ENCODE measurements around the gene FIGN. TPM values are rescaled to one million over a fixed set of nuclear protein-coding genes. Genes with fewer than 3 reads are reported as not detected.
A peak's percentile ranks its signal among the peaks of the same experiment; 100 is the strongest.

FIGN gene
- total RNA-seq, 1 experiment from 2014 or later: 19.4 TPM

DNA sequence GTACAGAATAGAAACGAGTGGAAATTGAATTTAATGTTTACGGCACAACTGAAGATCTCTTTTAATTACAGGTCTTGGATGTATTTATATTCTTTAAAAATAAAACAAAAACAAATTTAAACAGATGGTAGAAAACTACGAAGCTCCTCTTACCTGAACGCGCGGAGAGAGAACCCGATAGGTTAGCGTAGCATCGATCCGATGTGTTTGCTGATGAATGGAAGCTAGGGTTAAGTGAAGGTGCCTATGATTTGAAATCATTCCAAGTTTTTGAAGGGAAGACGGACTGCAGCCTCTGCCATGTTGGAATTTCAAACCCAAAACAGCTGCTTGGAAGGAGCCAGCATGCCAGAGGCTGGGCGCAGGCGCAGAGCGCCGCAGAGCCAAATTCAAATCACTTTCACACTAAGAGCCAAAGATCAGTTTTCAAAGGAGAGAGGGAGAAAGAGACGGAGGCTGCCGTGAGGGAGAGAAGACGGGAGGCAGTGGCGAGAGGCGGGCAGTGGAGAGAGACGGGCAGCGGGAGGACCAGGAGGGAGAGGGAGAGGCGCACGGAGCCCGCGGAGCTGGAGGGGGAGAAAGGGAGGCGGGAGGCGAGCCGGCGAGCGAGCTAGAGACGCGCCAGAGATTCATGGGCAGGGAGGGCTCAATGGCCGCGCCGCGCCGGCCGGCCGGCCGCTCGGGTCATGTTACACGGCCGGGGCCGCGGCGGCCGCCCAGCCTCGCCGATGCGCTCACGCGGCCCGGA lies at the start of gene FIGN (continued):
- TF ChIP-seq ZNF138 (CRISPR knock-in tag; conservative IDR thresholded peaks at IDR 0.05) (no peak), ZNF416 (CRISPR knock-in tag; IDR thresholded peaks at IDR 0.05) (no peak), IRF2 (CRISPR knock-in tag; IDR thresholded peaks at IDR 0.05; ENCODE audit: borderline replicate concordance, low read depth) (no peak), SP1 (CRISPR knock-in tag; conservative IDR thresholded peaks at IDR 0.05) (peak; percentile 58), TEAD4 (CRISPR knock-in tag; IDR thresholded peaks at IDR 0.05) (no peak), ZNF232 (CRISPR knock-in tag; IDR thresholded peaks at IDR 0.05) (no peak), GABPB1 (CRISPR knock-in tag; IDR thresholded peaks at IDR 0.05) (peak; percentile 50; the same call in 1 of the 2 replicates), ELF4 (CRISPR knock-in tag; IDR thresholded peaks at IDR 0.05; ENCODE audit: low read depth) (no peak), STAT6 (CRISPR knock-in tag; conservative IDR thresholded peaks at IDR 0.05; ENCODE audit: low read depth) (no peak), ATF1 (CRISPR knock-in tag; IDR thresholded peaks at IDR 0.05) (no peak), MXD4 (CRISPR knock-in tag; IDR thresholded peaks at IDR 0.05; ENCODE audit: borderline replicate concordance) (no peak), TEAD1 (CRISPR knock-in tag; IDR thresholded peaks at IDR 0.05) (no peak), MAX (CRISPR knock-in tag; IDR thresholded peaks at IDR 0.05) (no peak), NFE2L1 (CRISPR knock-in tag; IDR thresholded peaks at IDR 0.05) (peak; percentile 84), ZNF121 (CRISPR knock-in tag; IDR thresholded peaks at IDR 0.05) (no peak), TP53 (CRISPR knock-in tag; IDR thresholded peaks at IDR 0.05) (no peak; the same call in 1 of the 2 replicates), NR2C2 (CRISPR knock-in tag; IDR thresholded peaks at IDR 0.05) (no peak), ZBTB21 (CRISPR knock-in tag; IDR thresholded peaks at IDR 0.05; ENCODE audit: borderline replicate concordance) (no peak)
- TF ChIP-seq, protein P1, sequence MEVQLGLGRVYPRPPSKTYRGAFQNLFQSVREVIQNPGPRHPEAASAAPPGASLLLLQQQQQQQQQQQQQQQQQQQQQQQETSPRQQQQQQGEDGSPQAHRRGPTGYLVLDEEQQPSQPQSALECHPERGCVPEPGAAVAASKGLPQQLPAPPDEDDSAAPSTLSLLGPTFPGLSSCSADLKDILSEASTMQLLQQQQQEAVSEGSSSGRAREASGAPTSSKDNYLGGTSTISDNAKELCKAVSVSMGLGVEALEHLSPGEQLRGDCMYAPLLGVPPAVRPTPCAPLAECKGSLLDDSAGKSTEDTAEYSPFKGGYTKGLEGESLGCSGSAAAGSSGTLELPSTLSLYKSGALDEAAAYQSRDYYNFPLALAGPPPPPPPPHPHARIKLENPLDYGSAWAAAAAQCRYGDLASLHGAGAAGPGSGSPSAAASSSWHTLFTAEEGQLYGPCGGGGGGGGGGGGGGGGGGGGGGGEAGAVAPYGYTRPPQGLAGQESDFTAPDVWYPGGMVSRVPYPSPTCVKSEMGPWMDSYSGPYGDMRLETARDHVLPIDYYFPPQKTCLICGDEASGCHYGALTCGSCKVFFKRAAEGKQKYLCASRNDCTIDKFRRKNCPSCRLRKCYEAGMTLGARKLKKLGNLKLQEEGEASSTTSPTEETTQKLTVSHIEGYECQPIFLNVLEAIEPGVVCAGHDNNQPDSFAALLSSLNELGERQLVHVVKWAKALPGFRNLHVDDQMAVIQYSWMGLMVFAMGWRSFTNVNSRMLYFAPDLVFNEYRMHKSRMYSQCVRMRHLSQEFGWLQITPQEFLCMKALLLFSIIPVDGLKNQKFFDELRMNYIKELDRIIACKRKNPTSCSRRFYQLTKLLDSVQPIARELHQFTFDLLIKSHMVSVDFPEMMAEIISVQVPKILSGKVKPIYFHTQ (CRISPR knock-in tag; IDR thresholded peaks at IDR 0.05): peak; percentile 75; the same call in 1 of the 2 replicates
- TF ChIP-seq, protein P2, sequence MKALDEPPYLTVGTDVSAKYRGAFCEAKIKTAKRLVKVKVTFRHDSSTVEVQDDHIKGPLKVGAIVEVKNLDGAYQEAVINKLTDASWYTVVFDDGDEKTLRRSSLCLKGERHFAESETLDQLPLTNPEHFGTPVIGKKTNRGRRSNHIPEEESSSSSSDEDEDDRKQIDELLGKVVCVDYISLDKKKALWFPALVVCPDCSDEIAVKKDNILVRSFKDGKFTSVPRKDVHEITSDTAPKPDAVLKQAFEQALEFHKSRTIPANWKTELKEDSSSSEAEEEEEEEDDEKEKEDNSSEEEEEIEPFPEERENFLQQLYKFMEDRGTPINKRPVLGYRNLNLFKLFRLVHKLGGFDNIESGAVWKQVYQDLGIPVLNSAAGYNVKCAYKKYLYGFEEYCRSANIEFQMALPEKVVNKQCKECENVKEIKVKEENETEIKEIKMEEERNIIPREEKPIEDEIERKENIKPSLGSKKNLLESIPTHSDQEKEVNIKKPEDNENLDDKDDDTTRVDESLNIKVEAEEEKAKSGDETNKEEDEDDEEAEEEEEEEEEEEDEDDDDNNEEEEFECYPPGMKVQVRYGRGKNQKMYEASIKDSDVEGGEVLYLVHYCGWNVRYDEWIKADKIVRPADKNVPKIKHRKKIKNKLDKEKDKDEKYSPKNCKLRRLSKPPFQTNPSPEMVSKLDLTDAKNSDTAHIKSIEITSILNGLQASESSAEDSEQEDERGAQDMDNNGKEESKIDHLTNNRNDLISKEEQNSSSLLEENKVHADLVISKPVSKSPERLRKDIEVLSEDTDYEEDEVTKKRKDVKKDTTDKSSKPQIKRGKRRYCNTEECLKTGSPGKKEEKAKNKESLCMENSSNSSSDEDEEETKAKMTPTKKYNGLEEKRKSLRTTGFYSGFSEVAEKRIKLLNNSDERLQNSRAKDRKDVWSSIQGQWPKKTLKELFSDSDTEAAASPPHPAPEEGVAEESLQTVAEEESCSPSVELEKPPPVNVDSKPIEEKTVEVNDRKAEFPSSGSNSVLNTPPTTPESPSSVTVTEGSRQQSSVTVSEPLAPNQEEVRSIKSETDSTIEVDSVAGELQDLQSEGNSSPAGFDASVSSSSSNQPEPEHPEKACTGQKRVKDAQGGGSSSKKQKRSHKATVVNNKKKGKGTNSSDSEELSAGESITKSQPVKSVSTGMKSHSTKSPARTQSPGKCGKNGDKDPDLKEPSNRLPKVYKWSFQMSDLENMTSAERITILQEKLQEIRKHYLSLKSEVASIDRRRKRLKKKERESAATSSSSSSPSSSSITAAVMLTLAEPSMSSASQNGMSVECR (CRISPR knock-in tag; IDR thresholded peaks at IDR 0.05; ENCODE audit: borderline replicate concordance): no peak
- TF ChIP-seq, protein P3, sequence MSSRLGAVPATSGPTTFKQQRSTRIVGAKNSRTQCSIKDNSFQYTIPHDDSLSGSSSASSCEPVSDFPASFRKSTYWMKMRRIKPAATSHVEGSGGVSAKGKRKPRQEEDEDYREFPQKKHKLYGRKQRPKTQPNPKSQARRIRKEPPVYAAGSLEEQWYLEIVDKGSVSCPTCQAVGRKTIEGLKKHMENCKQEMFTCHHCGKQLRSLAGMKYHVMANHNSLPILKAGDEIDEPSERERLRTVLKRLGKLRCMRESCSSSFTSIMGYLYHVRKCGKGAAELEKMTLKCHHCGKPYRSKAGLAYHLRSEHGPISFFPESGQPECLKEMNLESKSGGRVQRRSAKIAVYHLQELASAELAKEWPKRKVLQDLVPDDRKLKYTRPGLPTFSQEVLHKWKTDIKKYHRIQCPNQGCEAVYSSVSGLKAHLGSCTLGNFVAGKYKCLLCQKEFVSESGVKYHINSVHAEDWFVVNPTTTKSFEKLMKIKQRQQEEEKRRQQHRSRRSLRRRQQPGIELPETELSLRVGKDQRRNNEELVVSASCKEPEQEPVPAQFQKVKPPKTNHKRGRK (CRISPR knock-in tag; IDR thresholded peaks at IDR 0.05; ENCODE audit: borderline replicate concordance): no peak
- TF ChIP-seq, protein P4, sequence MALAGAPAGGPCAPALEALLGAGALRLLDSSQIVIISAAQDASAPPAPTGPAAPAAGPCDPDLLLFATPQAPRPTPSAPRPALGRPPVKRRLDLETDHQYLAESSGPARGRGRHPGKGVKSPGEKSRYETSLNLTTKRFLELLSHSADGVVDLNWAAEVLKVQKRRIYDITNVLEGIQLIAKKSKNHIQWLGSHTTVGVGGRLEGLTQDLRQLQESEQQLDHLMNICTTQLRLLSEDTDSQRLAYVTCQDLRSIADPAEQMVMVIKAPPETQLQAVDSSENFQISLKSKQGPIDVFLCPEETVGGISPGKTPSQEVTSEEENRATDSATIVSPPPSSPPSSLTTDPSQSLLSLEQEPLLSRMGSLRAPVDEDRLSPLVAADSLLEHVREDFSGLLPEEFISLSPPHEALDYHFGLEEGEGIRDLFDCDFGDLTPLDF (CRISPR knock-in tag; IDR thresholded peaks at IDR 0.05): no peak
- TF ChIP-seq, protein P5, sequence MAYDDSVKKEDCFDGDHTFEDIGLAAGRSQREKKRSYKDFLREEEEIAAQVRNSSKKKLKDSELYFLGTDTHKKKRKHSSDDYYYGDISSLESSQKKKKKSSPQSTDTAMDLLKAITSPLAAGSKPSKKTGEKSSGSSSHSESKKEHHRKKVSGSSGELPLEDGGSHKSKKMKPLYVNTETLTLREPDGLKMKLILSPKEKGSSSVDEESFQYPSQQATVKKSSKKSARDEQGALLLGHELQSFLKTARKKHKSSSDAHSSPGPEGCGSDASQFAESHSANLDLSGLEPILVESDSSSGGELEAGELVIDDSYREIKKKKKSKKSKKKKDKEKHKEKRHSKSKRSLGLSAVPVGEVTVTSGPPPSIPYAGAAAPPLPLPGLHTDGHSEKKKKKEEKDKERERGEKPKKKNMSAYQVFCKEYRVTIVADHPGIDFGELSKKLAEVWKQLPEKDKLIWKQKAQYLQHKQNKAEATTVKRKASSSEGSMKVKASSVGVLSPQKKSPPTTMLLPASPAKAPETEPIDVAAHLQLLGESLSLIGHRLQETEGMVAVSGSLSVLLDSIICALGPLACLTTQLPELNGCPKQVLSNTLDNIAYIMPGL (CRISPR knock-in tag; IDR thresholded peaks at IDR 0.05): no peak; the same call in 1 of the 2 replicates
- TF ChIP-seq, protein P6, sequence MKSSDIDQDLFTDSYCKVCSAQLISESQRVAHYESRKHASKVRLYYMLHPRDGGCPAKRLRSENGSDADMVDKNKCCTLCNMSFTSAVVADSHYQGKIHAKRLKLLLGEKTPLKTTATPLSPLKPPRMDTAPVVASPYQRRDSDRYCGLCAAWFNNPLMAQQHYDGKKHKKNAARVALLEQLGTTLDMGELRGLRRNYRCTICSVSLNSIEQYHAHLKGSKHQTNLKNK (CRISPR knock-in tag; IDR thresholded peaks at IDR 0.05): no peak
